Stimulated activated naive CD4-positive, alpha-beta T cell (primary cell): Measurements from ENCODE around the gene FNDC3B.

ENCODE experiments used
- DNase-seq, 6 experiments: peaks; one replicate each; lab custom pipeline; 2025; lab: John Stamatoyannopoulos, UW

FNDC3B gene

DNA sequence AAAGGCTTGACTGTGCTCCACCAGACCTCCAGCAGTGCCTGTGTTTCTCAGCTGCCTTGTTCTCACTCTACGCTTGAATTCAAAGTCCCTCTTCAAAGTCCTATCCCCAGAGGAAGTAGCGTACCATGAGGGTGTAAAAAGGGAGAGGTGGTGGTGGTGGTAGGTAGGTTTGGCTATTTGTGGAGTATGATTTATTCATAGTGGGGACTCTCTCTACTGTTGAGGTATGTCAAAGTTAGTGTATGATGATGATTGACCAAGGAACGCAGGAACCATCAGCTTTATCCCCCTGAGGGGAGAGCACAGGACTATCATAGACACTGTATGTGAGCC lies 271.0 kb downstream of the FNDC3B start:
- DNase-seq: no peak

DNA sequence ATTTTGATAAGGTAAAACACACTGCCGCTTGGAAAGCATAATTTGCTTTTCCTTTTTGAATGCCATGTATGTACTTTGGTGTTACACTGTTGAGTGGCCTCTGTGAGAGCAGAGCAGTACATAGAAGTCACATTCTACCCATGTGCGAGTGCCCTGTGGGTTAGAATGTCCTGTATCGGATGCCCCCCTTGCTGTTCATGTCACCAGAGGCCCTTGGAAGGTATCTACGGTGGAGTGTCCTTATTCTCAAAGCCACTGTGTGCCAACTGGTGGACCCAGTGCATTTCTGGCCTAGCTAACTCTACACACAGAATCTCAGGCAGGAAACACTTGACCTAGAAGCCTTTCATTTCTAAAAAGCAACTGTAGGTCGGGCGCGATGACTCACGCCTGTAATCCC lies 271.8 kb downstream of the FNDC3B start:
- DNase-seq: no peak

DNA sequence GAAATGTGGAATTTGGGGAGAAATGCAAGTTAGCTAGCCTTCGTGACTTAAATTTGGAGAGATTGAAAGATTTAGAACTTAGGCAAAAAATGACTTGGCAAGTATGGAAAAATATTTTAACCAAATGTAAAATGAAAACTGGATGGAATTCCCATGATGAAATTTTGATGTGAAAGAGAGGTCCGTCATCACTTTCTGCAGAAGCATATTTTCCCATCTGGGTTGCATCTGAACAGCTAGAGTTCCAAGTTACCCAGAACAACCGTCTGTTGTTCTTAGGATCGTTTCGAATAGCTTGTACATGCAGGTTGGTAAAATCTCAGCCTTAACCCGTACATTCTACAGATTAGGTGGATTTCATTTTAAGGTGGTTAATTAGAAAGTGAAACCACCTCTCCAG lies 272.6 kb downstream of the FNDC3B start:
- no peak for DNase-seq

DNA sequence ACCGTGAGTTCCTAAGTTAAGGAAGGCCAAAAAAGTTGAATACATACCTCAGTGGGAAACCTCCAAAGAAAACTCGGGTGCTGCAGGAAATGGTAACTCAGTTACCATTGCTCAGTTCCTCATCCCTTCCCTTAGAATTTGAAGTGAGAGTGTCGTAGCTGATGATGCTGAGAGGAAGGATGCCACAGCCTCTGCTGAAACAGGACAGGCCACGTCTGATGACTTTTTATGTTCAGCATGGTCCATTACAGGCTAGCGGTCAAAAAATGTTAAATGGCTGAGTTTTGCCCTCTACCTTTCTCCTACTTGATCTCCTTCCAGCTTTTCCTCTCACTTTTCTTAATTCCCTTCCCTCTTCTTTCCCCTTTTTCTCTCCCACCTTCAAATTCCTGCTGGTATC lies 273.3 kb downstream of the FNDC3B start:
- no peak for DNase-seq

DNA sequence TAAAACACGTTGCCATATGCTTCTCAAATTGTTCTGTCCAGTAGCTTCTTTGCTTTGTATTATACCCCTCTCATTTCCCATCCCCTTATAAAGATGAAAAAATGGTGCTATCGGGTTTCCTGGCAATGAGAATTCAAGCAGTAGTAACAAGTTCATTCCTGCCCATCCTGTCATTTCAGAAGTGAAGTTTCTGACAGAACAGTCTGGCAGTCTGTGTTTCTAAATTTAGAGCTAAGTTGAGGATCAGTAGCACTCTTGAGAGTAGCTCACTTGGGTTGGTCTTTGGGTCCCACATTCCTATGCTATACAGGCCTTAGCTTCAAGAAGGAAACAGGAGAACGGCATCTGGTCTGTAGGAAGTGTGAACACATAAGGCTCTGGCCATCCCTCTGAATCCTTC lies 274.3 kb downstream of the FNDC3B start:
- DNase-seq: no peak

DNA sequence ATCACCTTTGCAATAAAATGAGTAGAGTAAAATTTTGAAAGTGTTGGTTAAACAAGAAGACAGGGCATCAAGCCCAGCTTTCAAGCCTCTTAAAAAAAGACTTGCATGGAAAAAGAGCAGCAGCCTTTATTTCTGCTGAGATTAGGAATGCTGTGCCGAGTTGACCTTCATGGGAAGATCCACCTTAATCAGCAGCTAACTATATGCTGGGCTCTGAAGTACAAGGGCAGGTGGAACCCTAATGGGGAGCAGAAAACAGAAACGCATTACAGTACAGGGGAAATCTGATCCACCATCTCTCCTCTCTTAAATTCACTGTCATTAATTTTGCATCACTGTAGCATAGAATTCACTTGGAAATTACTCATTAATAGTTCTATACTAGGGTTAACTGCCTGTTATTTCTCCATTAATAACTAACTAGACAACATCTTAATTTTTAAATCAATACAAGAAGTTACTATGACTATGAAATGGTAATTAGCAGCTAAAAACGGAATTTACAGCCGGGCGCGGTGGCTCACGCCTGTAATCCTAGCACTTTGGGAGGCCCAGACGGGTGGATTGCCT lies 275.3 kb downstream of the FNDC3B start:
- no peak for DNase-seq

DNA sequence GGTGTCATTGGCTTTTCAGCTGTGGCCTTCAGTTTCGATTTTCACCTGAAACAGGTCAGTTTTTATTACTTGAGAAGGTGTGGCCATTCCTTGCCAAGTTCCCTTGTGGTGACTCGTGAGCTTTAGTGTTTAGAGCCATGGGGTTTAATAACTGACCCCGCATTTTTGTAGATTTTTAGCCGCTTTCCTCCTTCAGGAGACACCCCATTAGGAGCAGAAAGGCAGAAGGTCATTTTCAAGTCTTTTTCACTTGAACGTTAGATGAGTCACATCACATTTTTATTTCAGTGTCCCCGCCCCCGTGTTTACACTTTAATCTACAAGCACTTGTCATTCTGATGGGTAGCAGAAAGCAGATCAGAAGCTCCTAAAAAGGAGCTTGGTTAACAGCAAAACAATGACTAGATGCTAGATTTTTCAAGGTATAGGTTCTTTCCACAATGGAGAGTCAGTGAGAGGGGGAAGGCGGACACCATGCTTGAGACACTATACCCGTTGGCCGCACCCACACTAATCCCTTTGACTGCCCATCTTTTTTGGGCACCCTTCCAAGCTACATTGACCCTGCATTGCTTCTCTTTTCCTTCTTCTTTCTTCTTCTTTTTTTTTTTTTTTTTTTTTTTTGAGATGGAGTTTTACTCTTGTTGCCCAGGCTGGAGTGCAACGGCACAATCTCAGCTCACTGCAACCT lies 276.2 kb downstream of the FNDC3B start:
- no peak for DNase-seq

DNA sequence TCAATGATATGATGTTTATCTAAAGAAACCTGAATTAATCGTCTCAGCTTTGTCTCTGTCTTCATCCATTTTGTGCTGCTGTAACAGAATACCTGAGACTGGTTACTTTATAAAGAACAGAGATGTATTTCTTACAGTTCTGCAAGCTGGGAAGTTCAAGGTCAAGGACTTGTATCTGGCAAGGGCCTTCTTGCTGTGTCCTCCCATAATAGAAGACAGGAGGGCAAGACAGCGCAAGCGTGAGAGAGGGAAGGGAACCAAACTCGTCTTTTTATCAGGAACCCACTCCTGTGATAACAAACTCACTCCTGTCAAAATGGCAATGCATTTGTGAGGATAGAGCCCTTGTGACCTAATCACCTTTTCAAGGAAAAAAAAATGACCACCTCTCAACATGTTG lies 277.4 kb downstream of the FNDC3B start:
- DNase-seq: no peak

DNA sequence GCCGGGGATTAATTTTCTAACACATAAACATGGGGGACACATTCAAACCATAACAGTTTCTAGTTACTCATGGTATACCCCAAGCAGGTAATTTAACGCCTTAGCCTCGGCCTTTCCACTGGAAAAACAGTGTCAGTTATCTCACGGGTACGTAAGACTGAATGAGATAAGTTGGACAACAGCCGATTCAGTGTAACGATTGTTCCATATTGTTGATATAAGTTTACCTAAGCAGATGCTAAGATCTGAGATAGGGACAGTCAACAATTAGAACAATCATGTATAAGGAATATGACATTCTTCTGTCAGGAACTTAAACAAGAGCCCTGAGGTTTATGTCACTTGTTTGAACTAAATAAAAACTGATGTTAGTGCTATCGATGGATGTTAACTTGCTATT lies 278.1 kb downstream of the FNDC3B start:
- DNase-seq: no peak

DNA sequence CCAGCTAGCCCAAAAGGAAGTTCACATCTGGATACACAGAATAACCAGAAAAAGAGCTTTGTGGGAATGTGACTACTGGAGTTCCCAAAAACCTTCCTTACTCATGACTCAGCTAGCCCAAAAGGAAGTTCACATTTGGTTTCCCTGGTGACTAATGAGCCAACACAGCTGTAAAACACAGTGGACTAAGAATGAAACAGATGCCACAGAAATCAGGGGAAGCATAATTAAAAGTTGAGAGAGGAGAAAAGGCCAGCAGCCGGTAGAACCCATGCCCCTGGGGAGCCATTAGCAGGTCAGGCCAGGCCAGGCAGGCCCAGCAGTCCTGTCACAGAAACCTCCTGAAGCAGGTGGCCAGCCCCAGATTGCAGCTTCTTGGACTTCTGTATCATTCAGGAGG lies 278.6 kb downstream of the FNDC3B start:
- no peak for DNase-seq

DNA sequence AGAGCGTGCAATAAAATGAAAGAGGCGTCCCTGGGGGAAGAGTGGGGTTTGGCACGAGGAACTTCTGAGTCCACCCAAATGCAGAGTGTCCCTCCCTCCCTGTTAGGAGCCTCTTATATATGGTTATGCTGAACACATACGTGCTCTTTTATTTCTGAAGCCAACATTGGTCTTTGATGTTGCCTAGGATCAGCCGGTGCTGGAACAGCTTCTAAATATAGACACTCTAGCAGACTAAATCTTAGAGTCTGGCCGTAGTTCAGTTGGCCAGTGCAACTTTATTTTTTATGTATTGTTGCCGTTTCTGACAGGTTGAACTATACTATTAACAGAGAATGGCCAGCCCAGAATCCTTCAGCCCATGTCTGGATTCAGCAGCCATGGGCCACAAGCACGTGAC lies 280.2 kb downstream of the FNDC3B start:
- no peak for DNase-seq

DNA sequence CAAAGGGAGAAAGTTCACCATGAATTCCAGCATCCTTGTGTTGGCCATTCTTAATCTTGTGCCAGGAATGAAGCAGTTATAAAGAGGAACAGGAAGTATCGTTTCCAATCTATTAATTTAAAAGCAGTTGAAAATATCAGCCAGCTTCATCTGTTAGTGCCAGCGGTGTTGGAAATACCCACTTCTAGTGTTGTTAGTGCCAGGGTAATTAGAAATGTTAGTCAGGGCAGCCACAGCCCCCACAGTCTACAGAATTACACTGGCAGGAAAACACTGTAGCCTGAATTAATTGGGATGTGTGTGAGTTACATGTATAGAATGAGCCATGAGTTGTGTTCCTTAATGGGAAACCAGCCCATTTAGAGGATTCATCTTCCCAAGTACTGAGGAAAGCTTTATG lies 281.1 kb downstream of the FNDC3B start:
- no peak for DNase-seq

DNA sequence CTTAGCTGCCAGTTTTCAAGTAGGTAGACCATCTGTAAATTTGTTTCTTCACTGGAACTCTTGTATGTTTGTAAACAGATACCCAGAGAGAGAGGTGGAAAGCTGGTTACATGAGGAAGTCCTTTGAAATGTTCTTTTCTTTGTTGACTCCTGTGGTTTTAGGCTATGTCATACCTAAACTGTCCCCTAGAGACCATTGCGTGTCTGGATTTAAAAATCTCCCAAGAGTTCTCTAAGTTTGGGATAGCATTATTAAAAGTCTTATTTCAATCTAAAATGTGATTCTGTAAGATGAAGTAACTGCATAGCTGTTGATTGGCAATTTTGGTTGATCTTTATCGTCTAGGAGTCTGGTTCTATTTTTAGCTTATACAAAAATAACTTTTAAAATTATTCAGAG lies 281.7 kb downstream of the FNDC3B start:
- DNase-seq: no peak

DNA sequence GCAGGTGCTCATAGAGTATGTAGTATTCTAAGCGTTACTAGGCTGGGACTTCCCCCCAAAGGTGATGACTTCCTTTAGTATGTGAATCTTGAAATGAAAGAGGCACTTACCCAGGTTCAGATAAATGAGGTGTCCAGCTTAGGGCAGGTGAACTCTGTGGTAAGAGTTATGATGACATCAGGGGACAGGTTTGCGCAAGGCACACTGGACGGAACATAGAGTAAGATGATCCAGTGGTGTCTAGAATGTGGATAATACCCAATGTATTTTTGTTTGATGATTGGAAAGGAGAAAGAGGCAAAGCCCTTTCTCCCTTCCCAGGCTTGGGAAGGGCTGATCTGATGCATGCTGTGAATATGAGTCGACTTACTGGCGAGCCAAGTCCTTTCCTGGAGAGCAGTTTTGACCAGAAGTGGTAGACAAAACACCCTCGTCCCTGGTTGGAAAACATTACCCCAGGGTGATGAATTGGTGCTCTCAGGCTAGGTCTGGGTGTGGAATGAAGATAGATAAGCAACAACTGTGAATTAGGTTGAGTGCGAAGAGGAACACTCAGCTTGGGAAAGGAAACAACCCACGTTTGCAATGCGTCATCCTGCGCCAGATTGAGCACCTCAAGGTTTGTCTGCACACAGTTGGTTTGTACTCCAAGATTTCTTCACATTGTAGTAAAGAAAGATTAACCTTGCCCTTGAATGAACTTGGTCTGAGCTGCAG lies 284.7 kb downstream of the FNDC3B start:
- no peak for DNase-seq

DNA sequence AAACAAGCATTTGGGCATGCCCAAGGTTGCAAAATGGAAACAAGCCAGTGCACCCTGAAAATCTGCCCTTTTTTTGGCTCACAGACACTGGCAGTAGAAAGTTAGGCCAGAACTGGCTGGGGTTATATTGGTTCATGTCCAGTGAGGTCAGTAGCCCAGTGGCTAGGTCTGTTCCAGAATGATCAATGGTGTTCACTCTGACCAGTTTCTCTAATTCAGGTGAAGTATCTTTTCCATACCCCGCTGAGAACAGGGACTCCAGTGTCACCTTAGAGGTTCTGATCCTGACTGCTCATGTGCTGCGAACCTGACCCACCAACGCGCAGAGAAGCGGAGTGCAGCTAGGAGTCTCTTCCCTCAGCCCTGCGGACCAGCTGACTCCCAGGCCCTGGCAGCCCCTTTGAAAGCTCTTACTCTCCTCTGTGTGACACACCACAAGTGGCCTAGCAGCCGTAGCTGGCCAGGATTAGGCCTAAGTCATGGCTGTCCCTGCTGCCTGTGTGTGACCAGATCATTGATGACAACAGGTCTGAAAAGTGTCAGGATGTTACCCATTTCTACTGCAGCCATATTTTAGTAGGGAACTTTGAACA lies 285.3 kb downstream of the FNDC3B start:
- DNase-seq: no peak

DNA sequence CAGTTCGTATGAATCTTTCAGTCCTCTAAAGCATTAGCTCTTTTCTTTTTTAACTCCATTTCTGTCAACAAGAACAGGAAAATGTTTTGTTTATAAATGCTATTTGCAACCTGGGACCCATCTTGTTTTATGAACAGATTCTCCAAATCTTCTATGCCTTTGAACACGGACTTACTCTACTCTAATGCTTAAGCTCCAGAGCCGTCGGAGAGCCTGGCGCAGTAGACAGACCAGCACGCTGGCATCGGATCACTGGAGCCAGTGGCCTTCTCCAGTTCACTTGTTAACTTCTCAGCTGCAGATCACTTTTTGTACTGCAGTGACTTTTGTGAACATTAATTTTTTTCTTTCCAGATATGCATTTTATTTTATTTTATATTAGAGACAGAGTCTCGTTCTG lies 286.1 kb downstream of the FNDC3B start:
- DNase-seq: no peak

DNA sequence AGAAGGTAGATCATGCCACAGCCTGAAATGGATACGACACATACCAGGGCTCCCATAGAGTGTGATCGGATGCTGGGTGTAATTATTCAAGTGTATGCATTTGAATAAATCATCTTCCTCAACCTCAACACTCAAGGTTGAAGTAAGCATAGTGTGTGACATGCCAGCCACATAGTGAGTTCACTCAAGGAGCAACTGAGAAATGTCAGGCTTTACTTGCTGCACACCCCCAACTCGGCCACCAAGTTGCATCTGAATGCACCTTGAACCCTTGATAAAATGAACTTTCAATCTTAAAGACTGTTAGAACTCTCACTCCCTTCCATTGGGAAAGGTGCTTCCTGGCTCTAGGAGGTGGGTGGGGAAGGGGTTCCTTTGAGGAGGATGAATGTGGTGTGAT lies 287.6 kb downstream of the FNDC3B start:
- DNase-seq: no peak

DNA sequence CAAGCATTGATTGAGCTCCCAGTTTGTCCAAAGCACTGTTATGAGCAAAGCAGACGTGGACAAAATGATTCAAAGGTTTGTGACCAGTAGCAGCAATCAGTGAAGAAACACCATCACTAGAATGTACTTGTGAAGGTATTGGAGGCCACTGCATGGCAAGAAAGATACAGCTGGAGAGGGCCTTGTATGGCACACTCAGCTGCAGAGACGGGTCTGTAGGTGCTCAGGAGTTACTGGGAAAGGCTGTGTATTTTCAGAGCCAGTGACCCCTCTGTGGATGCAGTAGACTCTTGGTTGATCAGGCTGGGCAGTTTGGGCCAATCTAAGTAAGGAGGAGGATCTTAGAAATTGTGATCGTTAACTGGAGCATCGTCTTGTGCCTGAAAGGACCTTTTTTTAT lies 288.9 kb downstream of the FNDC3B start:
- DNase-seq: no peak

DNA sequence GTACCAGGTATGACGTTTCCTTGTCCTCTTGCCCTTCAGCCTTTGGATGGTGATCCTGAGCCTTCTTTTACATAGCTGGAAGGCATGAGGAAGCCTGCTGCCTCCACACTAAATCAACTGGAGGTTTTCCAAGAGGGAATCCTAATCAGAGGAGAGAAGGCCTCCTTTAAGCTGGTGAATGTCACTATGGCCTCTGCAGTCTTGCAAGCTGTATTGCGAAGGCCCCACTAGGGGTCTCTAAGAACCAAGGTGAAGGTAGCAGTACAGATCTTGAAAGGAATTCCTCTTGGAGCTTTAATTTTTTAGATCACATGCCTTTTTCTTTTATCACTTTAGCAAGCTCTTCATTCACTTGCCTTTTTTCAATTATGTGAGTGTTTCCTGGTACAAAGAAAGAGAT lies 289.7 kb downstream of the FNDC3B start:
- DNase-seq: no peak

DNA sequence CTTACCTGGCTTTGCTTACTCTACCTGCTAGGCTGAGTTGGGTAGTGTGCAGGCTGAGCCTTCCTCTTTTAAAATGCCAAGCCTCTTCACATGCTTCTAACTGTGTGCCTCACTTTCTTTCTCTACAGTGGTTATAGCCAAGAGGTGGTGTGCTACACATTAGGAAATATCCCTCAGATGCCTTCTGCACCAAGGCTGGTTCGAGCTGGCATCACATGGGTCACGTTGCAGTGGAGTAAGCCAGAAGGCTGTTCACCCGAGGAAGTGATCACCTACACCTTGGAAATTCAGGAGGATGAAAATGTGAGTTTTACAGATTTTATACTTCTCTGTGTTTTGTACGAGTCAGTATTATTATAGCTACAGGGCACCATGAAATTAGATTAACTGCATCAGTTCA lies 291.0 kb downstream of the FNDC3B start:
- no peak for DNase-seq

DNA sequence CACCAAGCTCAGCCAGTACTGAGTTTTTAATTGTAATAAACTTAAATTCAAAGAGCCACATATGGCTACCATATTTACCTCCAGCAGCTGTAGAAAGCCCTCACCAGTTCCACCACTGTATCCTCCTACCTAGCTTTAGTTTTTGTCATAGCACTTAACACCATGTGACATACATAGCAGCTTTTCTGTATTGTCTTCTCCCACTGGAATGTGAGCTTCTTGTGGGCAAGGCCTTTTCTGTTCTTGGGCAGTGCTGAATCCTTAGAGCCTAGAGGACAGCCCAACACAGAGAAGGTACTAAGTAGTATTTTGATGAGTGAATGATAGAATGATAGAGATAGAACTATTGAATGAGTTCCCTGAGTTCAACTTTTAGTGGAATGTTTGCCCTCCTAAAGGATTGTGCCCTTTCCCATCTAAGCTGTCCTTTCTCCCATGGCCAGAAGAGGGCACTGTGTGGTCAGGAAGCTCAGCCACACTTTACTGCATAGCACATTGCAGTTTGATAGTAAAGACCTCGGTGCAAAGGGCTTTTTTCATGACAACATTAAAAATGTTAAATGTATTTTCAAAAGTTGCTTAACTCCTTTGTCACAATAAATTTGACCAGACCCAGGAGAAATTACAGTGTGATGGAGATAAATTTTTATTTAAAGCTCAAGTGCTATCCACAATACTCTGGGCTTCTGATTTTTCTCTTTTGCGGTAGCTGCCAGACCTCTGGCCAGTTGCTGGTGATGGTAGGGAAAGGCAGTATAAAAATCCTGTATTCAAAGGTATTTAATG lies 293.1 kb downstream of the FNDC3B start:
- peak; percentile 2 to 45 (median 20) for DNase-seq

DNA sequence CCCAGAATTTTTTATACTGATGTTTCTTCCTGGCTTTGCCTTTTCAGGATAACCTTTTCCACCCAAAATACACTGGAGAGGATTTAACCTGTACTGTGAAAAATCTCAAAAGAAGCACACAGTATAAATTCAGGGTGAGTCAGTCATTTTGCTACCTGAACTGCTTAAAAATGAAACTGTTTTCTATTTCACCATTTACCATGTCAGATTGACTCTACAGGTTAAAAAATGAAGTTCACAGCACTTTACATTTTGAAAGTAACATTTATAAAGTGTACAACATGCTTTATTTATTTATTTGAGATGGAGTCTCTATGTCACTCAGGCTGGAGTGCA lies 293.6 kb downstream of the FNDC3B start:
- no peak for DNase-seq
